CD4-positive, alpha-beta T cell treated with Interleukin-15 for 4 hours (primary cell): Measurements from ENCODE around the gene PER2.

Source experiments
- DNase-seq: peaks from one replicate; pipeline ENCODE4 v3.0.0-alpha.2; 2020; ENCODE audit warnings: low spot score

Gene PER2

GRCh38 chr2:238226698-238227586 is 61.5 kb downstream of the PER2 start:
- DNase-seq: no peak

DNA sequence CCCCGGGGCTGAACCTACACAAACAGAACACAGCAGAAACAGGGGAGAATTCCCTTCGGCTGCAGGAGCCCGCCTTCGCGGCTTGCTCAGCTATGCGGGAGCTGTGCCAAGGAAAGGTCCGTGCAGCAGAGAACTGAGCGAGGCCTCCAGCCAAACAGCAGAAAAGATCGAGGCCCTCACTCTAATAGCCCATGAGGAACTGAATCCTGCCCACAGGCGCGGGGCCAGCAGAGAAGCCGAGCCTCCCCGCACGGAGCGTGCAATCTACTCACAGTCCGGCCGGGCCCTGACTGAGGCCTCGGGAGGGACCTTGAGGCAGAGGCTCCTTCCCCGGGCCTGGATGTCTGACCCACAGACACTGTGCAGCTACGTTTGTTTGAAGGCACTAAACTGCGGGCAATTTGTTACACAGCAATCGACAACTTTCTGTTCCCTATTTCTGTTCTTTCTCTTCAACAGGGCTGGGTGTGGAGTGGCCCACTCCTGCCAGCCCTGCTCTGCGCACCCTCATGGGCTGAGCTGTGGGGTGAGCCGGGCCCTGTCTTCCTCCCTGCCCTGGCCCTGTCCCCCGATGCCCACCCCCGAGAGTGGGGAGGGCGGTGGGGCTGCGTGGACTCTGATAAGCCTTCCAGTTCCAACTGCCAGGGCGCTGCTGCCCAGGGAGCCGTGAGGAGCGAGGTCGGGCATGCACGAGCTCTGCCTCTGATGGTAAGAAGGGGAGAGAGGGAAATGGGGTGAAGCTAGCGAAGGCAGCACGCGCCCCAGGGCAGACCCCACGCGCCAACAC is 62.3 kb downstream of the PER2 start:
- no peak for DNase-seq

DNA sequence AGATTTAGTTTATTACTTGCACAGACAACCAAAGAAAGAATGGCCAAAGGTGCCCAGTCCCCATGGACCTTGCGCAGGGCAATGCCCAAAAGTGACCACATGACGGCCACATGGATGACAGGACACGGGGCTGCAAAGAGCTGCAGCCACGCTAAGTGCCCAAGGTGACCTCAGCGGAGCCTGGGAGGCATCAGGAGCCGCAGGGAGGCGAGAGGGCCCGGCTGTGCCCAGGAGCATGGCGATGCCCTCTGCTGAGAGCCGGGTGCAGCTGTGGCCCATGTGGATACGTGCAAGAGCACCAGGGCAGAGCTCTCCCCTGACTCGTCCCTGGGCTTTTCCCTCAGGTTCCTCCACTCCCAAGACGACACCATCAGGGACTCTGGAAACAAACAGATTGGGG is 63.3 kb downstream of the PER2 start:
- no peak for DNase-seq

- DNase-seq: no peak
Observed at GRCh38 chr2:238224356-238225035, 63.9 kb downstream of the PER2 start.

DNA sequence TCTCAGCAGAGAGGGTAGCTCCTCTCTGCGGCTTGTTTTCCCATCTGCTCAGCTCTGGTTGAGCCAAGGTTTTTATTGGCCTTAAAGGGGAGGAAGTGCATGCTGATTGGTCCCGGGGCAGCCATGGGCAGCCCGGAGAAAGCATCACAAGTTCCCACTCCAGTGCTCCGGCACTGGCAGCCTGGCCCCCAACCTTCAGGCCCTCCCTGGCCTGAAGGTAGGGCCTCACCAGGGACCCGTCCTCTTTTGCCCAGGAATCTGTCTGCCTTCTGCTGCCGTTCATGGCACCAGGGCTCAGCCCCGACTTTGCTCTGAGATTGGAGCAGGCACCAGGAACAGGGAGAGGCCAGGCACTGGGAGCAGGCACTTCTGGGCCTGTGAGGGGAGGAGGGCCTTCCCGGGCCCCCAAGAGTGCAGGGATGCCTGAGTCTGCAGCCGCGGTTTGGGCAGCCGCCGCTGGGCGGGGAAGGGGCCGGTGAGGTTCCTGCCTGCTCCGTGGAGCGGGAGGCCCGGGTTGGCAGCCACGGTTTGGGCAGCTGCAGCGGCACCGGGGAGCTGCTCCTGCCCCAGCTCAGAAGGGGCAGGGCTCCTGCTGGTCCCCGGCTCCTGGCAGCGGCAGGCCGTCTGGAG is 67.4 kb downstream of the PER2 start:
- DNase-seq: no peak

DNA sequence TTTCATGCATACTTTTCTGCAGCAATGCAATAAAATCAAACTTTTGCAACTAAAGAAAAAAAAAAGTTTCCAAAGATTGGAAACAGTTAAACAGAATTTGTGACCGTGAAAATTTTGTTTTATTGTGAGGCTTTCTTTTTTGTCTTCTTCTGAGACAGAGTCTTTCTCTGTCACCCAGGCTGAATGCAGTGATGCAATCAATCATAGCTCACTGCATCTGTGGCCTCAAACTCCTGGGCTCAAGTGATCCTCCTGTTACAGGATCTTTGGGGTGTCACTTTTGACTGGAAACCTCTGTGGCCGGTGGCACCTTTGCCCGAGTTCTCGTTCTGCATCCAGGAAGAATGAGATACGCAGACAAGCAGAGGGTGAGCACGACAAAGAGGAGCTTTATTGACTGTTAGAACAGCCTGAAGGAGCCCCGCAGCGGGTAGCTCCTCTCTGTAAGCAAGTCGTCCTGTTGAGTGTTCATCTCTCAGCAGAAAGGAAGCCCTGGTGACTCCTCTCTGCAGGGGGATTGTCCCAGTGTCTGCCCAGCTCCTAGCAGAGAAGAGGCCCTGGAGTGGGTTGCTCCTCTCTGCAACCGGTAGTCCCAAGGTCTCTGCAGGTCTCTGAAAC is 68.0 kb downstream of the PER2 start:
- no peak for DNase-seq

DNA sequence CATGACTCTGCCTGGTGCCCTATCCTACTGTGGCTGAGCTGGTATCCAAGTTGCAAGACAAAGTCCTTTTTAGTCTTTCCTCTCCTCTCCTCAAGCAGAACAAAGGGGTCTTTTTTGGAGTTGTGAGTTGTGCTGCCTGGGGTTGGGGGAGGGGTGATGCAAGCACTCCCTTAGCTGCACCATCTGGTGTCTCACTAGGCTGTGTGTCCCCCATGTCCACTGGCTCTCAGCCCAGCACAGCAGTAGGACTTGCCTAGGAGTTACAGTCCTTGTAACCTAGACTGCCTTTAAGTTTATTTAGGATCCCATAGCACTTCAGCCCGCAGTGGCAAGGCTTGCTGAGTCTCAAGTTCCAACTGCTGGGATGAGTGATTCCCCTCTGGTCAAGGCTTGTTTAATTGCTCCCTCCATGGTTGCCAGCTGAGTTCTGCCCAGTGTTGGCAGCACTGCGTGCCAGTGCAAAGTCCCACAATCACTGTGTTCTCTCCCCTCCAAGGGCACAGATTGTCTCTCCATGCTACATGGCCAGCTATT is 71.7 kb downstream of the PER2 start:
- no peak for DNase-seq

- DNase-seq: no peak
Observed at GRCh38 chr2:238207006-238207405, 81.4 kb downstream of the PER2 start.

GRCh38 chr2:238203973-238204683 is 84.3 kb downstream of the PER2 start:
- DNase-seq: no peak

DNA sequence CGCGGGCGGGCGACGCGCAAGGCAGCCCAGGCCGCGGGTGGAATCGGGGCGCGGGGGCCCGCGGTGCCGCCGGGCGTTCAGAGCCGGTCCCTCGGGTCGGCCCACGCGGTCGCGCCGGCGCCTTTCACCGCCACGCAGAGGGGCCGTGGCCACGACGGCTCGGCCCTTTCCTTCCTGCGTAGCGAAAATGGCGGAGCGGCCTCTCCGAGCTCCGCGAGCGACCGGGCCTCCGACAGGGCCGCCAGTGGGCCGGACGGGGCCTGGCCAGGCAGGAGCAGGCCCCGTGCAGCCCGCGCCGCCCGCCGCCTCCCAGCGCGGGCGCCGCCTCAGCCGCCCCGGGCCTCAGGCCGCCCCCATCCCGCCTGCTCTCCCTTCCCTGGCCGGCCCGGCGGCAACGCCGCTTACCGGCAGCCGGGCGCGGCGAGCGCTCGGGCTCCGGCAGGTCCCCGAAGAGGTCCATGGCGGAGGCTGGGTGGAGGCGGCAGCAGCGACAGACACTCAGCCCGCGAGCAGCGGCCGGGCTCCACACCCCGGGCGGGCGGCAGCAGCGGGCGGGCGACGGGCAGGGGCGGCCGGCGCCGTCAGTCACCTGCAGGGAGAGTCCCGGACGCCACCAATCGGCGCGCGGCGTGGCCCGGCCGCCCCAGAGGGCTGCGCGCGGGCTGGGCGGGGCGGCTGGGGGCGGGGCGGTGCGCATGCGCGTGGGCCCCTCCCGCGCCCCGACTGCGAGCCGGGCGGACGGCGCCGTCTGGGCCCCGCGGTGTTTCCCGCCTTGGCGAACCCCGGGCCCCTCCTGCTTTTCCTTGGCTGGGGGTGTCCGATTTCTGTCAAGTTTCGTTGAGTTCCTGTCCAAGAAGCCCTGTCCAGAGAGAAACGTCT is 85.1 kb downstream of the PER2 start, which contains the start of gene ILKAP:
TSS of gene ILKAP (minus strand) at position 602 of the 879 bp plus-strand sequence. CDS start at position 460, 142 bp downstream.
- peak; percentile 89 for DNase-seq

GRCh38 chr2:238202326-238203093 is 85.9 kb downstream of the PER2 start:
- DNase-seq: peak; percentile 12
